DMS153 treated with DMSO at 0.1 percent for 48 hours (cell line): Measurements from ENCODE around the gene POTED.
"Not testable (repeated sequence)": the region's sequence is repeated elsewhere in the genome, so short reads cannot be mapped to it uniquely, and the experiment has no call there.

Experiments used
- DNase-seq: peaks from one replicate; lab custom pipeline; 2025; ENCODE audit not compliant: unreplicated experiment; lab: John Stamatoyannopoulos, UW

POTED gene

DNA sequence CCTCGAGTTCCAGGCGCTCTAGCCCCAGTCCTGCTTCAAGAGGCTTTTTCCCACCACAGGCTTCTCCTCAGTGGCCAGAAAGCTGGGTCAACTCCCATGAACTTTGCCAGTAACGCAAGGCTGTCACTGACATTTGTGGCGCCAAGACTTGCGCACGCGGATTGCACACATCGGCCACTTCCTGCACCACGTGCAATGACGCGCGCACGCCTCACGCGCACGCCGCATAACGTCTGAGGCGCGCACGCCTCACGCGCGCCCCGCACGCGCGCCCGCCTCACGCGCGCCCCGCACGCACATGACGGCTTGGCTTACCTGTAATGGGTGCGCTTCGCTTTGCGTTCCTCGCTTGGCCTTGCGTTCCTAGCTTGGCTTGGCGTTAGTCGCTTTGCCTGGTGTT is at the start of gene POTED:
POTED (plus strand) TSS at position 301 of the 400 bp plus-strand sequence. CDS start 452 bp downstream, outside the sequence.
- not testable (repeated sequence) for DNase-seq

DNA sequence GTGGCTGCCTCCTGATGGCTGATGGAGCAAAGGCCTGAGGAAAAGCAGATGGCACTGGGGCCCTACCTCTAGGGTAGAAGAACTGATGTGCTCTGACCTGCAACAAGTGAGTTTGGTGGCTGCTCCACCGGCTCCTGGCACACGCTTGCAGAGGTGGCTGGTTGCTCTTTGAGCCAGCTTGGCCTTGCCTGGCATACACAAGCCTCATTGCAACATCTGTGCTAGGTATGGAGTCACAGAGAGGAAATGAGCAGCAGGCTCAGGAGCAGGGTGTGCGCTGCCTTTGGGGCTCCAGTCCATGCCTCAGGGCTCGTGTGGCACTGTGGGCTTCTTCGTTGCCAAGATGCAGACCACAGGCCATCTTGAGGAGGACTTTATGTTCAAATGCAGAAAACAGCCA is 40.5 kb downstream of the POTED start:
- not testable (repeated sequence) for DNase-seq

DNA sequence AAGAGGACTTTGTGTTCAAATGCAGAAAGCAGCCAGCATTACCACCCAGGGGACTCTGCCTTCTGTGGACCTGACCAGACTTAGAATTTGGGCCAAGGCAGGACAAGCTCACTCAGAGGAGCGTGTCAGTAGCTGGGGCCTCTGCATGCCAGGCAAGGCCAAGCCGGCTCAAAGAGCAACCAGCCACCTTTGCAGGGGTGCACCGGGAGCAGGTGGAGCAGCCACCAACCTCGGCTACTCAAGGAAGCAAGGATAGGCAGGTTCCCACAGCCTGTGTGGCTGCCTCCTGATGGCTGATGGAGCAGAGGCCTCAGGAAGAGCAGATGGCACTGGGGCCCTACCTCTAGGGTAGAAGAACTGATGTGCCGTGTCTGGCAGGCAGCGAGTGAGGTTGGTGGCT is 42.2 kb downstream of the POTED start:
- DNase-seq = not testable (repeated sequence)
